Subcutaneous adipose tissue (tissue), 4 donors: ENCODE data around the gene TNRC6A. TPM values are rescaled to one million over a fixed set of nuclear protein-coding genes. Genes with fewer than 3 reads are reported as not detected.

Experiments
- total RNA-seq, 4 donors: library from RNA; depleted of rRNA; stranded (reverse); fragments of >200 nt; gene quantifications; one replicate each; pipeline ENCODE4 v1.1.0, GENCODE V29; 2016
- TF ChIP-seq, protein P1 (sequence below): fragments of 450-650 bp; IDR thresholded peaks from one replicate; pipeline ENCODE4 v1.5.1; 2016; ENCODE audit warnings: low read depth, mild to moderate bottlenecking, control low read depth, antibody characterized with exemption, moderate library complexity

The TNRC6A gene
- total RNA-seq, 4 donors from 2014 or later, result 52.4 to 72.9 (median 58.1) TPM

DNA sequence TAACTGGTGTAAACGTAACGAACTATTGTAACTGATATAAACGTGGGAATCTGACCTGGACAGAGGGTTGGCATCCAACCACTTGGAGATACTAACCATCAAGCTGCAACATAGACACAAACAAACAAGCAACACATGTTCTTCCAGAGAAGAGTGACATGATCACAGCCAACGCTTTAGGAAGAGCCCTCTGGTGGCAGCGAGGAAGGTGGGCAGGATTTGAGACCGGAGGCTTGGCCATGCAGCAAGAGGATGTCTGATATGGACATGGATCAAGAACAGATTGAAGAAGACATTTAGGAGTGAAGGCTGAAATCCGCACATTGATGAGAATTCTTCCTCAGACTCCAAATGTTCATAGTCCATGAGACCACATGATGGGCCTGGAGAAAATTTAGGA lies 40.3 kb upstream of the TNRC6A start:
- TF ChIP-seq, protein P1, sequence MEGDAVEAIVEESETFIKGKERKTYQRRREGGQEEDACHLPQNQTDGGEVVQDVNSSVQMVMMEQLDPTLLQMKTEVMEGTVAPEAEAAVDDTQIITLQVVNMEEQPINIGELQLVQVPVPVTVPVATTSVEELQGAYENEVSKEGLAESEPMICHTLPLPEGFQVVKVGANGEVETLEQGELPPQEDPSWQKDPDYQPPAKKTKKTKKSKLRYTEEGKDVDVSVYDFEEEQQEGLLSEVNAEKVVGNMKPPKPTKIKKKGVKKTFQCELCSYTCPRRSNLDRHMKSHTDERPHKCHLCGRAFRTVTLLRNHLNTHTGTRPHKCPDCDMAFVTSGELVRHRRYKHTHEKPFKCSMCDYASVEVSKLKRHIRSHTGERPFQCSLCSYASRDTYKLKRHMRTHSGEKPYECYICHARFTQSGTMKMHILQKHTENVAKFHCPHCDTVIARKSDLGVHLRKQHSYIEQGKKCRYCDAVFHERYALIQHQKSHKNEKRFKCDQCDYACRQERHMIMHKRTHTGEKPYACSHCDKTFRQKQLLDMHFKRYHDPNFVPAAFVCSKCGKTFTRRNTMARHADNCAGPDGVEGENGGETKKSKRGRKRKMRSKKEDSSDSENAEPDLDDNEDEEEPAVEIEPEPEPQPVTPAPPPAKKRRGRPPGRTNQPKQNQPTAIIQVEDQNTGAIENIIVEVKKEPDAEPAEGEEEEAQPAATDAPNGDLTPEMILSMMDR, result no peak

DNA sequence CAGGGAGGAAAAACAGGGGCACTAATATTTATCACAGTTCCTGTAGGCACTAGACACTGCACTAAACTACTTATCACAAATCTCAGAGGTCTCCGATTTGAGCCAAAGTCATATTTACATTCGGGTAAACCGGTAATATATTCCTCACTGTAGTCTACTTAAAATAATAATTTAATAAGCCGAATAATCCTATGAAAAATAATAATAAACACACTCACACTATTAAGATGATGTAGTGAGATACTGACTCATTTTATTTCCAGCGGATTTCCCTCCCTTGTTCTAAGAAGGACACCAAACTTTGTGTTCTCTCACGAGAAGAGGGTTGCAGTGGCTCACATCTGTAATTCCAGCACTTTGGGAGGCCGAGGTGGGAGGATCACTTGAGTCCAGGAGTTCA lies 36.6 kb upstream of the TNRC6A start:
- TF ChIP-seq, protein P1, result no peak

DNA sequence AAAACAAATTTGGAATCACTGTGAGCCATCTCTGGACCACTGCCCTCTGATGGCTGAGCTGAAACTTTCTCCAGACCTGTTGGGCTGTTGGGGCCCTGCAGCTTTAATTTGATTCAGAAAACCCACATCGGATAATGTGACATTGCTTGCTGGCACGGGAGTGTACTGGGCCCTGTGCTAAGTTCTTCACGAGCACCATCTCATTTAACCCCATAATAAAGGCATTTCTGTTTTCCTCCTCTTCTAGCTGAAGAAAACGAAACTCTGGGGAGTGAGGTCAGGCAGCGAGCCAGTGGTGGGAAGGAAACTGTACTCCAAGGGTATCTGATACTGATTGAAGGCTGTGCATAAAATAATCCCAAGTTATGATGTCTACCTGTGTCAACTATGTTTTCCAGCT lies 34.5 kb upstream of the TNRC6A start:
- TF ChIP-seq, protein P1, result no peak

DNA sequence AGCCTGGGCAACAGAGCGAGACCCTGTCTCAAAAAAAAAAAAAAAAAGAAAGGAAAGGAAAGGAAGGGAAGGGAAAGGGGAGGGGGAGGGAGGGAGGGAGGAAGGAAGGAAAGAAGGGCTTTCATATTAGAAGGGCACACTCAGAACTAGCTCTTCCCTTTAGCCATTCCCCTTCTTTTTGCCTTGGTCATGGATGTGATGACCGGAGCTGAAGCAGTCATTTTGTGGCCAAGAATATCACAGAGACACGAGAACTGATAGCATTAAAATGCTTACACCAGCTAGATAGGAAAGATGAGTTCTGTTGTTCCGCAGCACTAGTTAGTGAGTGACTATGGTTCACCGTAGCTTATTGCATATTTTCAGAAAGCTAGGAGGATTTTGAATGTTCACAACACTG lies 32.8 kb upstream of the TNRC6A start:
- TF ChIP-seq, protein P1, result no peak

DNA sequence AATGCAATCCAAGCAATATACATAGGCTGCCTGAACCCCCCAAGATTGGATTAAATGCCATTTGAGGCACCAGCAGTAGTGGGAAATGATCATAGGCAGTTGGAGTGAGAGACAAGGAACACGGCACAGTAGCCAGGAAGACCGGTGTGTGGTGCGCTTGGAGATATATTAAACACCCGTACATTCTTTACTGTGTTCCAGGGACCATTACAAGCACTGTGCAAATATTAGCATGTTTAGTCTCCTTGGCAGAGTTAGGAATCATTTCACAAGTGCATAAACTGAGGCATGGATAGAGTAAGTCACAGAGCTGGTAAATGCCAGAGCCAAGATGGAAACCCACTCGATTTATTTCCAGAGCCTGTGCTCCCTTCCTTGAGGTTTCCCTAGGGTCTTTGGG lies 31.1 kb upstream of the TNRC6A start:
- TF ChIP-seq, protein P1, result no peak

DNA sequence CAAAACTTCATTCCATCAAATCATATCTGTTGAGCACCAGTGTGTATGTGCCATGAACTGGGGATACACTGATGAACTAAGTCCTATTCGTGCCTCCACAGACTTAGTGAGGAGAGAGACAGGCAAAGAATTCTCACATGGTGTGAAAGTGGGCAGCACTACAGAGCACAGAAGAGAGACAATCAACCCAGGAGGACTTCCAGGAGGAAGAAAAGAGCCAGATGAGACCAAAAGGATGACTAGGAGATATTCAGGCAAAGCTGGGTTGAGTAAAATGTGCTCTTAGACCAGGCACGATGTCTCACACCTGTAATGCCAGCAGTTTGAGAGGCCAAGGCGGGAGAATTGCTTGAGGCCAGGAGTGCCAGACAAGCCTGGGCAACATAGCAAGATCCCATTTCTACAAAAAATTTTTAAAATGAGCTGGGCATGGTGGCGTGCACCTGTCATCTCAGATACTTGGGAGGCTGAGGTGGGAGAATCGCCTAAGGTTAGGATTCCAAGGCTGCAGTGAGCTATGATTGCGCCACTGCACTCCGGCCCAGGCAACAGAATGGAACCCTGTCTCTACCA lies 30.2 kb upstream of the TNRC6A start:
- TF ChIP-seq, protein P1, result no peak

DNA sequence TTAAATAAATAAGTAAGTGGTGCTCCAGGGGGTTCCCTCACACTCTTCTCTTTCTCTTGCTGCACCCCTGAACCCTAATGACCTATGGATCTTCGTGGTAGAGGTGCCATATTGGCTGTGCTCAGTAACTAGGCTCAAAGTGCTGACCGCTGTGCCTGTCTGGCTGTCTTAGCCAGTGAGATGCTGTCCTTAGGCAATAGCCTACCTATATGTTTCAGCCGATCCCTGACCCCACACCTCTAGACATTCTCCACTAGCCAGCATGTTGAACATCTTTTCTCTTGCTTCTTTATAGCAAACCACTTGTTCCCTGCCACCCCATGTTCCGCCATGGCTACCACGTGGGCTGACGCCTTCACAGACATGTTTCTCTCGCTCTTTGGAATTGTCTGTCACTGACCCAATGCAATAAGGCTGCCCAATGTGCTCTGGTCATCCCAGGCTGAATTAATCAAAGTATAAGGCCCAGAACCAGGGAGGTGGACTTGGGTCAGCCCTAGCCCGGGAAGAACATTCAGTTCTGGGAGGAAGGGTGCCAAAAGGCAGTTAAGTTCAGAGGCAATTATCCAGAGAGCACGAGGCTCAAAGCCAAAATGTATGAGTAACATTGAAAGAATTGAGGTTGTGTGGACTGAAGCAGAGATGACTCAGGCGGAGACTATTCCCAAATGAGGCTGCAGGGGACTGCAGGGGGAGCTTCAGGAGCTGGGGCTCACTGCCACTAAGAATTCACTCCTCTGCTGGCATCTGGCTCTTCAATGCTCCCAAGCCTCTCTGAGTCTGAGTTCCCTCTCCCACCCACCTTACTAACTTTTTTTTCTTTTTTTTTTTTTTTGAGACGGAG lies 28.7 kb upstream of the TNRC6A start:
- TF ChIP-seq, protein P1, result no peak
